ENCODE measurements around the gene PXN.

PXN gene

DNA sequence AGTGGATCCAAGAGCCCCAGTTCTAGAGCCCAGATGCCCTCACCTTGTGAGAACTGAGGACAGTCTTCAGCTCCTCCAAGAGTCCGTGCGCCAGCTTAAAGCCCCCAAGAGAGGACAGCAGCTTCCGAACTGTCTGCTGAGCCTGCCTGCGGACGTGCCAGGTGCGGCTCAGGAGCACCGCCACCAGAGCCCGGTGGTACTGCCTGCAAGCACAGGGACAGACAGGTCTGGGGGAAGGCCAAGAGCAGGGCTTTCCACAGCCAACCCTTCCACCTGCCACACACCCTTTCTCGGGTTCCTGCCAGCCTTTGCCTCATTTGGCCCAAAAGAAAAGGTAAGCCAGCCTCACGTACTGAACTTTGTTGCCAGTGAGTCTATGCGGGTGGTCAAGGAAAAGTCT, 101.2 kb downstream of the PXN start:
- DNase-seq, result no peak

DNA sequence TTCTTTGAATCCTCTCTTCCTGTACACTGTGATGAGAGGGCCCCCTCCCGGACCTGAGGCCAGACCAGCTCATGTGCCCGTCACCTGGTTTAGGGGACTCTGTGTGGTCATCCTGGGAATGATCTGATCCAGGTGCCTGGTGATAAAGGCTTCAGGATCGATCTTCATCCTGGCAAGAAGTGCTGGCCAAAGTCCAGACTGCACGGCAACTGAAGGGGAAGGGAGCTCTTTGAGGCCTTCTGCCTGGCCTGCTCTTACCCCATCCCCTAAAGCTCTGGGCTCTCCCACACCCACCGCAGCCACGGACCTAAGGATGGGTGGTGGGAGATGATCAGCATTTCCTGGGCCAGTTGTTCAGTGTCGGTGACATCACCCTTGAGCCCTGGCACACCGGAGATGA, 102.8 kb downstream of the PXN start:
- DNase-seq, result no peak

DNA sequence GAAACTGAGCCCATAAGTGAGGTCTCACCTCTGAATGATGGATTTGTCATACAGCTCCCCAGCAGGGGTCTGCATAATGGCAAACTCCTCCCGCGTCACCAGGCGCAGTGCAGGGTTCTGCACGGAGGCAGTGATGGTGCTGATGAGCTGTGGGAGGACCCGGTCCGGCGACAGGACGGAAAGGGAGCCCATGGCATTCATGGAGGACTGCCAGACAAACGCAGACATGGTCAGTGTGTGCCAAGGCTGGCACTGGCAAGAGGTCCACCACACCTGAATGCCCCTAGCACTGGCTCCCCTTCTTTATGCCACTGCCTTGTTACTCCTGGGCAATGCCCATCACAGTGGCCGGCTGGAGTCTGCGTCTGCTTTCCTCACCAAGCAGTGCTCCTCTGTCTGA, 103.7 kb downstream of the PXN start:
- no peak for DNase-seq

Measured in amniotic stem cell (primary cell).